Natural killer cell (primary cell): ENCODE results near the gene FLYWCH2. TPM values are rescaled to one million over a fixed set of nuclear protein-coding genes. Genes with fewer than 3 reads are reported as not detected.

Experiments used
- ATAC-seq, 3 donors: fragments of 150-1000 bp in 2 of 3; fragments of 200-7000 bp in 1 of 3; cut with Tn5 transposase; 1 replicate in 1 of 3; 2 replicates in 2 of 3; pipeline ENCODE4 v1.10.0; 2021; ENCODE audit warnings: mild to moderate bottlenecking in 2 of 3, moderate library complexity in 2 of 3
- DNase-seq, 2 donors: peaks; one replicate each; pipeline versions ENCODE4 v3.0.0 to v3.0.0-alpha.2; 2013 to 2021; ENCODE audit warnings: mixed read lengths in 1 of 2
- H3K27ac ChIP-seq: one replicate; pipeline ENCODE4 v1.5.1; 2013; ENCODE audit warnings: mild to moderate bottlenecking, low read length
- H3K27me3 ChIP-seq: one replicate; pipeline ENCODE4 v1.6.1; 2013; ENCODE audit warnings: low read length; ENCODE audit not compliant: control insufficient read depth, insufficient read depth
- H3K36me3 ChIP-seq: one replicate; pipeline ENCODE4 v1.6.1; 2013; ENCODE audit warnings: low read length; ENCODE audit not compliant: control insufficient read depth, insufficient read depth
- H3K4me1 ChIP-seq: one replicate; pipeline ENCODE4 v1.6.1; 2013; ENCODE audit warnings: low read length; ENCODE audit not compliant: control insufficient read depth, insufficient read depth
- H3K4me3 ChIP-seq: one replicate; pipeline ENCODE4 v1.5.1; 2013; ENCODE audit warnings: low read length
- H3K9me3 ChIP-seq: one replicate; pipeline ENCODE4 v1.6.1; 2013; ENCODE audit warnings: low read length; ENCODE audit not compliant: control insufficient read depth, insufficient read depth
- H3K27ac Mint-ChIP-seq, 2 donors: one replicate each; pipeline ENCODE4 v1.8.0; 2022; ENCODE audit warnings: mild to moderate bottlenecking in 2 of 2, mixed read lengths in 2 of 2, moderate library complexity in 1 of 2
- H3K27me3 Mint-ChIP-seq, 2 donors: one replicate each; pipeline ENCODE4 v1.8.0; 2022; ENCODE audit warnings: low read depth in 2 of 2, mixed read lengths in 2 of 2
- H3K36me3 Mint-ChIP-seq: one replicate; pipeline ENCODE4 v1.8.0; 2022; ENCODE audit warnings: mixed read lengths
- H3K4me1 Mint-ChIP-seq, 2 donors: one replicate each; pipeline ENCODE4 v1.8.0; 2022; ENCODE audit warnings: mixed read lengths in 2 of 2
- H3K4me3 Mint-ChIP-seq: one replicate; pipeline ENCODE4 v1.8.0; 2022; ENCODE audit warnings: mild to moderate bottlenecking, moderate library complexity, mixed read lengths
- H3K9me3 Mint-ChIP-seq, 2 donors: one replicate each; pipeline ENCODE4 v1.8.0; 2022; ENCODE audit warnings: mixed read lengths in 2 of 2
- CTCF ChIP-seq: fragments of 200-600 bp; IDR thresholded peaks from one replicate; pipeline ENCODE4 v1.8.0; 2022; ENCODE audit warnings: antibody characterized with exemption
- WGBS: methylation state at CpG from one replicate; pipeline ENCODE4 v1.1.7; 2013; ENCODE audit warnings: missing lambda C conversion rate; ENCODE audit not compliant: insufficient coverage; 5-methylcytosine and 5-hydroxymethylcytosine counted together
- intact Hi-C: fragments of 100-400 bp; cut with micrococcal nuclease; formaldehyde crosslinking; loops from one replicate; pipeline ENCODE4 v1.14.2; 2022
- total RNA-seq, 4 donors: library from RNA; stranded (reverse); fragments of 120-200 nt in 1 of 4; gene quantifications; one replicate each; pipeline versions ENCODE4 v1.2.3 to v1.2.4, GENCODE V29; 2013 to 2022

Gene FLYWCH2
- total RNA-seq, 3 donors from 2014 or later (not counting 1 experiment from before 2014, with no cell fraction given) = 12.0 to 12.7 (median 12.6) TPM

- Mint-ChIP-seq H3K27me3 (no peaks in the 10 kb centered on the region), H3K4me1 (no peaks in the 10 kb centered on the region), H3K4me3 (no peak overlapping the region), H3K27ac (no peak overlapping the region), H3K36me3 (no peaks in the 10 kb centered on the region), H3K9me3 (no peaks in the 10 kb centered on the region)
- peaks cover 3% of the 10 kb centered on the region for H3K36me3 ChIP-seq
- H3K4me1 ChIP-seq = no peaks in the 10 kb centered on the region
- H3K27me3 ChIP-seq = no peaks in the 10 kb centered on the region
- 94% methylated on average over 31 of the region's 31 CpGs for WGBS
- DNase-seq (no peak), ATAC-seq (no peak)
- no peak overlapping the region for H3K4me3 ChIP-seq
- H3K27ac ChIP-seq = no peak overlapping the region
- no peak for TF ChIP-seq CTCF
- no peaks in the 10 kb centered on the region for H3K9me3 ChIP-seq
- intact Hi-C loops = no loop called here
These were observed 11.2 kb downstream of the FLYWCH2 start for GRCh38 chr16:2894231-2894630.

GRCh38 chr16:2895813-2896212, 12.8 kb downstream of the FLYWCH2 start:
- DNase-seq (no peak), ATAC-seq (no peak)
- no peak overlapping the region for H3K4me3 ChIP-seq
- H3K36me3 ChIP-seq = peaks cover 3% of the 10 kb centered on the region
- Mint-ChIP-seq H3K4me1 (no peaks in the 10 kb centered on the region), H3K36me3 (no peaks in the 10 kb centered on the region), H3K27me3 (no peaks in the 10 kb centered on the region), H3K4me3 (no peak overlapping the region), H3K27ac (no peak overlapping the region), H3K9me3 (no peaks in the 10 kb centered on the region)
- no peaks in the 10 kb centered on the region for H3K9me3 ChIP-seq
- intact Hi-C loops = no loop called here
- 95% methylated on average over 4 of the region's 4 CpGs for WGBS
- H3K4me1 ChIP-seq = no peaks in the 10 kb centered on the region
- no peaks in the 10 kb centered on the region for H3K27me3 ChIP-seq
- H3K27ac ChIP-seq = no peak overlapping the region
- no peak for TF ChIP-seq CTCF

- Mint-ChIP-seq H3K27ac (no peak overlapping the region), H3K9me3 (no peaks in the 10 kb centered on the region), H3K4me1 (no peaks in the 10 kb centered on the region), H3K4me3 (no peak overlapping the region), H3K27me3 (no peaks in the 10 kb centered on the region), H3K36me3 (no peaks in the 10 kb centered on the region)
- ATAC-seq (no peak), DNase-seq (no peak)
- no peaks in the 10 kb centered on the region for H3K27me3 ChIP-seq
- intact Hi-C loops = no loop called here
- no peaks in the 10 kb centered on the region for H3K9me3 ChIP-seq
- H3K4me3 ChIP-seq = no peak overlapping the region
- H3K27ac ChIP-seq = no peak overlapping the region
- 95% methylated on average over 19 of the region's 19 CpGs for WGBS
- H3K4me1 ChIP-seq = no peaks in the 10 kb centered on the region
- no peak for TF ChIP-seq CTCF
- H3K36me3 ChIP-seq = peaks cover 3% of the 10 kb centered on the region
These were observed 13.5 kb downstream of the FLYWCH2 start for GRCh38 chr16:2896480-2897010.

- no peak for DNase-seq
- Histone ChIP-seq H3K4me3 (no peak overlapping the region), H3K4me1 (no peaks in the 10 kb centered on the region), H3K9me3 (no peaks in the 10 kb centered on the region), H3K36me3 (peaks cover 3% of the 10 kb centered on the region), H3K27ac (no peak overlapping the region), H3K27me3 (no peaks in the 10 kb centered on the region)
- intact Hi-C loops = no loop called here
- Mint-ChIP-seq H3K4me1 (no peaks in the 10 kb centered on the region), H3K4me3 (no peak overlapping the region), H3K27me3 (no peaks in the 10 kb centered on the region), H3K27ac (no peak overlapping the region), H3K36me3 (no peaks in the 10 kb centered on the region), H3K9me3 (no peaks in the 10 kb centered on the region)
- 86% methylated on average over 6 of the region's 7 CpGs for WGBS
- ATAC-seq = no peak
- no peak for TF ChIP-seq CTCF
These were observed 14.1 kb downstream of the FLYWCH2 start for GRCh38 chr16:2897110-2897509.
